Activated CD4-positive, alpha-beta T cell treated with anti-CD3 and anti-CD28 coated beads, Interleukin-2, amount 50 U/mL, for 1 hour (primary cell): ENCODE measurements around the gene CGREF1.

Experiments
- DNase-seq: peaks from one replicate; pipeline ENCODE4 v3.0.0-alpha.2; 2020

CGREF1 gene

DNA sequence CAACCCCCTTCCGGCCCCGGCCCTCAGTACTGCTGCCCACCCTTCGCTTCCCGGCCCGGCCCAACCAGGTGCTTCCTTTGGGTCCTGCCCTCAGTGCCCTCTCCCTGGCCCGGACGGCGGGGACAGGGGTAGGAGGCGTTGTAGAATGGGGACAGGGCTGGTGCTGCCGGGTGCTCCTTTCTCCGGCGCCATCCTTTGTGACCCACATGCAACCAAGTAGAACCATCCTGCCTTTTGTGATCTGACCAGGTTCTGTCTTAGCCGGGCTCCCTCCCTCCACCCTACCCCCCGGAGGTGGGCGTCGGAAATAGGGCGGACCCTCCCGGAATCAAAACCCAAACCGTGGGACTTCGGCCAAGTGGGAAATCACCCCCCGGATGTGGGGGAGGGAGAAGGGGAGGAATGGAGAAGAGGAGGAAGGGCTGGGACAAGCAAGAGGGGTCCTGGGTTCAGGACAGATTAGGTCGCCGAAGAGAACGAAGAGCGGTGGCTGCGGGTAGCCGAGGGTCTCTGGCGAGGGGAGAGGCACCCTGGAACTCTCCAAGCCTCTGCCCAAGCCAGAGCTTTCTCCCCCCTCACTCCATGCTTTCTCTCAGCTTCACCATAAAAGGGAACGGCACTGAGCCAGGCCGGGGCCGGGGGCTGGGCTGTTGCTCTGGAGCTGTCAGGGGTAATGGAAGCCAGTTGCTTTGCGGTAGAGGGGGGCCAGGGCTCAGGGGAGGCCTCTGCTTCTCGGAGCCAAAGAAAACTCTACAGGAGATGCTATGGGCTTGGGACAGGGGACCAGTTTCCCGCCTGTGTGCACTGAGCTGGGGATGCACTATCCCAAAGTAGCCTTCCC, 46.7 kb downstream of the CGREF1 start:
- DNase-seq, result peak; percentile 13

DNA sequence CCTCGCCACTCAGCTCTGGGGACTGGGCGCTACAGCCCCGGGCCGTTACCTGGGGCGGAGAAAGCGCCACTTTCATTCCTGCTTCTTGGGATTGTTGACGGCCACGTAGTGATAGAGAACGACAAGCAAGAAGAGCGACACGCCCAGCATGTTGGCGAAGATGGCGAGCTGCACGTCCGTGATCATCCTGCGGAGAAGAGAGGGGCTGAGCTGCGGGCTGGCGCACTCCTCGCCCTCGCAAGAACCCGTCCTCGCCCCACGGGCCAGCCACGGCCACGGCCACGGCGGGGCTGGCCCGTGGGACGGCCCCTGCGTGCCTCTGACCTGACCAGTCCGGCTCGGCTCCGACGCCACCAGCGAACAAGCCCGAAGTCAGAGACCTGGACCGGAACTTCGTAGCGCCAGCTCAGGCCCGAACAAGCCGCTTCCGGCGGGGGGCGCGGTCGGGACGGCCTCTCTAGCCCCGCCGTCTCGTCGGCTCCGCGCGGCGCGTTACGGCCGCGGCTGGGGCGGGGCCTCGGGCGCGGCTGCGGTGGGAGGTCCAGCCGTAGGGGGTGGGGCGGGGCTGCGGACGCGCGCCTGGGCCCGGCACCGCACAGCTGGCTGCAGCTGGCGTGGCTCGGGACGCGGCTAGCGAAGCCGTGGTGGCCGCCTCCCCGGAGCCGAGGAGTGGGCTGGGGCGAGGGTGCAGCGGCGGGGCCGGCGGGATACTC, 47.5 kb downstream of the CGREF1 start, which contains the start of gene OST4:
TSS of gene OST4 (minus strand) at position 378 of the 713 bp plus-strand sequence.
- peak; percentile 86 for DNase-seq

DNA sequence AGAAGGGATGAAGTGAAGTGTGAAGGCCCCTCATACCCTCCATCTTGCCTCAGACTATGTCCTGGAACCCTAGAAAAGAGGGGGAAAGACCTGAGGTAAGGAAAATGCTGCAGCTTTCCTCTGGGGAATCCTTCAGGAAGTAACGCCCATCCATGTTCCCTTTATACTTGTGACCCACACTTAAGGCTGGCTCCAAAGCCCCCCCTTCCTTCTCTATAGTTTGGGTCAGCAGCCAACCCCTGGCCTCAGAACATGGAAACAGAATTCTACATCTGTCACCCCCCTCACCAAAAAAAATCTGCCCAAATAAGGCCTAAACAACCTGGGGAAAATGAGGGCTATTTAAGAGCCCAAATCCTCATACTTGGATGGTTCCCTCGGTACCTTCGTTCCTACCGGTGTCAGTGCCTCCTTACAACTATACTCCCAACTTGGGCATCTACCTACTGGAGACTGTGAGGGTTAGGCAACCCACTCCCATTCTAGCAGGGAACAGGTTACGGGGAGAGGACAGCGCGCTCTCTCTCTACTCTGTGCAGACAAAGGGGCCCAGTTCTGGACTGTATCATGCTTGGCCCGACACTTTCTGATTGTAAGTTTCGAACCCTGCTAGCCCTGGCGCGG, 48.2 kb downstream of the CGREF1 start:
- DNase-seq, result no peak

DNA sequence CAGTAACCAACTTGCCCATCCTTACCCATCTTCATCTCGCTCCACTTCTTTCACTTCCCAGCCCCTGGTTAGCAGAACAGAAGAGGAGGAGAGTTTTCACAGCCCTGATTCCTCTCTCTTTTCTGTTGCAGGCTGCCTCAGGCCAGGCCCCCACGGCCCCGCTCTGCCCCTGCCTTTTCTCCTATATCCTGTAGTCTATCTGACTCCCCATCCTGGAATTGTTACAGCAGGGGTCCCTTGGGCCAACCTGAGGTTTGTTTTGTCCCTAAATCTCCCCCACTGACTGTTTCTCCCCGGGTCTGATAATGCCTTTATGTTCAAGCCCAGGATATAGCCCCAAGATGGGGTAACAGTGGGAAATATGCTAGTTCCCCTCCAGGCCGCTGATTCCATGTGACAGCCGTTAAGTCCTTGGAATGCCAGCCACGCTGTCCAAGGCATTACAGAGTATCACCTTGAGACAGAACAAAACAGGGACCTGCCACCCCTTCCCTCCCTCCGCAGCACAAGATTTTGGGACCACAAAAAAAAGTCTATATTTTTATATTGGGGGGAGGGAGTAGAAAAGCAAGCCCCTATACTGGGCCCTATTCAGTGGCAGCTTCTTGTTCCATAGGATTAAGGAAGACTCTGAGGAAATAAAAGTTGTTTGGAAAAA, 48.8 kb downstream of the CGREF1 start:
- no peak for DNase-seq

DNA sequence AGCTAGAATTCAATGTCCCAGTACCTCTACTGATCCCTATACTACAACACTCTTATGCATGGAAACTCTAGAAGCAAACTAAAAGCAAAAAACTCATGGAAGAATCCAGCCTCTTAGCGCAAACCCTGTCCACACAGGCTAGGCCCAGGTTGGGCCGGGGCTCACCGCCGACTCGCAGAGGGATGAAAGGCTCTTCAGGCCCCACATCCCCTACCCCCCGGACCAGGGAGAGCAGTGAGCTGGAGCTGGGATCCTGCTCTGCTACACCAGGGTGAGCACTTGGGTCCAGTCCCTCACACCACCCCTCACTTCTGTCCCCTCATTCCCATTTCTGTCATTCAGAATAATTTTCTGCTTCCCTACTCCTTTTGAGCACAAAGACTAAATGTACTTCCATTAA, 49.5 kb downstream of the CGREF1 start:
- no peak for DNase-seq

DNA sequence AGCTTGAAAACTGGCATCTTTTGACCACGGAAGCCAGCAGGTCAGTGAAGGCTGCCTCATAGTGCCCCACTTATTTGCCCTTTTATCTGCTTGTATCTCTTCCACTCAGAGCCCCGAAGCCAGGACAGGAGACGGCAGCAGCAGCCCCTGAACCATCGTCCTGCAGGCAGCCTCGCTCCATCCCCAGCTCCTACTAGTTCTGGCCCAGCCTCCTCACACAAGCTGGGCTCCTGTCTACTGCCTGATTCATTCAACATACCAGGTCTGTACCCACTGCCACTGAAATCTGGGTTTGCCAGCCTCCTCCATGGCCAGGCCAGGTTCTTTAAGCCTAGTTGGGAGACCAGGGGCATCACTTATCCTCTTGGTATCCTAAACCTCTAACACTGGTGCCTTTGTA, 51.5 kb downstream of the CGREF1 start:
- no peak for DNase-seq

DNA sequence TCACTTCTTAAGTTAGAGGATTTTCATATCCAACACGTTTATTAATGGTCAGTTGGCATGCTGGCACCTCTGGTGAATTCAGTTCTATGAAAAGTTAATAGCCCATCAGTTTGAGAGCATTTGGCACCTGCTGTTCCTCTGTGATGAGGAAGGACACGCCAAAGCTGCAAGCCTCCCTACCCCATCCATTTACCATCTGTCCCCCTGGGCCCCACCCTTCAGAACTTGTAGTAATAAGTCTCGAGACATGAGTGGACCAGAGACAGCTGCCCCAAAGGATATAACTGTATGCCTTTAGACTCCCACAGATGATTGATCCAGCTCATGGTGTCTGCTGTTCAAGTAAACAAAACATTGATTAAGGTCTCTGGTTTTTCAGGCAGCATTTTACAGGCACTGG, 53.8 kb downstream of the CGREF1 start:
- DNase-seq, result no peak

DNA sequence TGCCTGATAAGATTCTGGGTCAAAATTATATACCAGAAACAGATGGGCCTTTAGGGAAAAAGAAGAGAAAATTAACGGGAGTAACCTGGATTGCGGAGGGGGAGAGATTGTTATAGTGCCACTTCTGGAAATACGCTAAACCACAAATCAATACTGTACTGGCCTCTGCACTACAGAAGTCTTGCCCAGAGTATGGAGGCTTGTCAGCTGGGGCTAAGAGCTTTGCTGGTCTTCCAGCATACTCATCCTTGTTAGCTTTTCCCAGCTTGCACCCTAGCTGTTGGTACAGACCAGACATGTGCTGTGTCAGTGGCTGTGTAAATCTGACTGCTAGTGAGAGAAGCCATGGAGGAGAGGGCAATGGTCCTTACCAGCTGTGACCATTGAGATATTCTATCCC, 58.6 kb downstream of the CGREF1 start:
- no peak for DNase-seq

DNA sequence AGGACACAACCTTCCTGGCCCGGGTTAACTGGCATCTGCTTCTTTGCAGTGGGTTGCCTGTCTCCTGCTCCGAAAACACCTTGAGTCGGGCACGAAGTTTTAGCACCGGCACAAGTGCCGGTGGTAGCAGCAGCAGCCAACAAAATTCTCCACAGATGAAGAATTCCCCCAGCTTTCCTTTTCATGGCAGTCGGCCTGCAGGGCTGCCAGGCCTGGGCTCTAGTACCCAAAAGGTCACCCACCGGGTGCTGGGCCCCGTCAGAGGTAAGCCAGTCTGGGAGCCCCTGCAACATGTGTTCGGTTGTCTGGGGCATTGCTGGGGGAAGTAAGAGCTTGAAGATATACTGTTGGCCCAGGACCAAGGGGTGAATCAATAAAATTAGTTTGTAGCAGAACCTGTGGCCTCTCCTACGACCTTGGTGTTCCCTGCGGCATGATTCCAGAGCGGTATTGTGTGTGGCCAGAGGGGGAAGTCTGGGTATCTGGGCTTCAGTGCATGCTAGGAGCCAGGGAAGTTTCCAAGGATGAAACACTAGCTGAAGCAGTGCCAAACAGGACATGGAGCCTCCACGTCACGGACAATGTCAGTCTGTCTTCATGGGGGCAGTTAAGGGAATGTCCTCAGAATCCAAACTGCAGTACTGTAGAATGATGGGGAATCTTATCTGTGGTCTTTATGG, 59.6 kb downstream of the CGREF1 start:
- DNase-seq, result no peak

DNA sequence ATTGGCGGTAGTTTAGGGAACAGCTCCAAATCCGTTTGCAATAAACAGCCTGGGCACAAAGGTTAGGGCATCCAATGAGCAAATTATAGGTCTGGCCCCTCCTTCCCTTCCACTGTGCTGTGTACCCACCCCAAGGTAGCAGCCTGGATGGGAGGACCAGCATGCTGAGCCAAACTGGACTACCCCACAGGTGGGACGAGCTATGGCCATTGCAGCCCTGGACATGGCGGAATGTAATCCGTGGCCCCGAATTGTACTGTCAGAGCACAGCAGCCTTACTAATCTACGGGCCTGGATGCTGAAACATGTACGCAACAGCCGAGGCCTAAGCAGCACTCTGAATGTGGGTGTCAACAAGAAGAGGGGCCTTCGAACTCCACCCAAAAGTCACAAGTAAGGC, 60.7 kb downstream of the CGREF1 start:
- no peak for DNase-seq

DNA sequence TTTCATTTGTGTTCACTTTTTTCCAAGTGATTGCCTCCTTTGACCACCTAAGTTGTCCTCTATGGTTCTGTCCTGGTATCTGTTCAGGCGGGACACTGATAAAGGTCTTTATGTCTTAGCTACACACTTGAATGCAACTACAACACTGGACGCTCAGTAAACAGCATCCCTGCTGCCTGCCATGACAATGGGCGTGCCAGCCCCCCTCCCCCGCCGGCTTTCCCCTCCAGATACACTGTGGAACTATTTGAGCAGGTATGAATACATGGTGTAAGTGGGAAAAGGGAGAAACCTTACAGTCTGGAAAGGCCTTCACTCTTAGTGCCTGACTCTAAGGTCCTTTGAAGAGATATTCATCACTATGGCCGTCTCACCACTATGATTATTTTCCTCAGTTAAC, 61.7 kb downstream of the CGREF1 start:
- DNase-seq, result no peak

DNA sequence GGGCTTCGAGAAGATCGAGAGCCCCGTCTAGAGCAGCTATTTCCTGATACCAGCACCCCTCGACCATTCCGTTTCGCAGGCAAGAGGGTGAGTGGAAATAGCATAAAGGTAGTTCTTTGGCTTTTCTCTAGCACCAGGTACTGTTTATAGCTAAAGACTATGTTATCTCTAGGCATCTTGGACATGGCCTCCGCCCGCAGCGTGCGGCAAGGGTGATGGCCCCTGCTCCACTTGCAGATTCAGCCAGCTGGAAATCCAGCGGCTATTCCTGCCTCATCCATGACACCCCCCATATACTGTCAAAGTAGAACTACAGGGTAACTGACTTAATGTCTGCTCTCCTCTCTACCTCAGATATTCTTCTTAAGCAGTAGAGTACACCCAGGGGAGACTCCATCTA, 64.2 kb downstream of the CGREF1 start:
- DNase-seq, result no peak

DNA sequence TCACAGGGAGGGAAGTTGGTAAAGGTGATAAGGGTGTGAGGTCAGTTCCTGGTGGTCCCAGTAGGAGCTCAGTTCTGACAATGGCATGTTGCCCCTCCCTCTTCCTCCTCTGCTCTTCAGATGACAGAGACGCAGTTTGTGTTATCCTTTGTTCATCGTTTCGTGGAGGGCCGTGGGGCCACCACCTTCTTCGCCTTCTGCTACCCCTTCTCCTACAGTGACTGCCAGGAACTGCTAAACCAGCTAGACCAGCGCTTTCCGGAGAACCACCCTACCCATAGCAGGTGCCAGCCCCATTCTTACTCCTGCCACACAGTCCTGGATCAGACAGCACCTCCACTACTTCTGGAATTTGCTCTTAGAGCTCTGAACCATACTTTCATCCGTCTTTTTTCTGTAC, 65.2 kb downstream of the CGREF1 start:
- no peak for DNase-seq

DNA sequence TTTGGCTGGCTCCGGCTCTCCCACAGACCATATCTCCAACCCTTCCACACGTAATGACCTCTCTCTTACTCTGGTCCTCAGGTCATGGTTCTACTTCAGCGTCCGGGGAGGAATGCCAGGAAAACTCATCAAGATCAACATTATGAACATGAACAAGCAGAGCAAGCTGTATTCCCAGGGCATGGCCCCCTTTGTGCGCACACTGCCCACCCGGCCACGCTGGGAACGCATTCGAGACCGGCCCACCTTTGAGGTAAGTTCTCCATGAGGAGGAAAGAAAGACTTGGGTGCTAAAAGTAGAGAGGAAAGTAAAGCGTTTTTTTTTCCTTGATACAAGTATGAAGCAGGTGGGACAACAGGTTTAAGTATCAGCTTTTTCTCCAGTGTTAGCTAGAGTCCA, 65.6 kb downstream of the CGREF1 start:
- no peak for DNase-seq

DNA sequence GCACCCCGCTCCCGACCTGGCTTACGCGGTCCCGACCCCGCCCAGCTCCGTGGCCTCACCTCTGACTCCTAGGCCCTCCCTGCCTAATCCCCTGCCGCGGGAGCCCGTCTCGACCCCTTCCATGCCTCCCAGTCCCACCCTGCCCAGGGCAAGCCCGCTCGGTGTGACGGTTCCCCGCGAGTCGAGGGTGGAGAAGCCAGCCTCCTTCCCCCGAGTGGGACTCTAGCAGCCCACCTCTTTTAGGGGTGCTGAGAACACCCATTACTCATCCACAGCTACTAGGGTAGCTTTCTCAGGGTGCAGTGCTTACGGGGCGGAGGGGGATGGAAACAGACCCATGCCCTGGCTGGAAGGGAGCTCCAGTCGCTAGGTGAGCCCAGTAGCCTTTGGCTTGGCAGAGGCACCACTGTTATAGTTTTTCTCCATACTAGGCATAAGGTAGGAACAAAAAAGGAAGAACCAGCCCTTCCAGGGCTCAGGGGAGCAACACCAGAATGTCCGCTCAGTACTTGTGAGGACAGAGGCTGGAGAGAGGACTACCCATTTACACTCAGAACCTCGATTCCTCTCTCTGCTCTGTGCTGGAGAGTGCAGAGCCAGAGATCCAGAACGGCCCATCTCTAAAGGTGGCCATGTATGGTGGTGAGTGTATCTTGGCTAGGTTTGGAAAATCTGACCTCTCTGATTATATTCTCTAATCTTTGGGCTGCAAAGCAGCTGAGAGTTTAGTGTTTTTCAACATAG, 66.9 kb downstream of the CGREF1 start:
- no peak for DNase-seq

DNA sequence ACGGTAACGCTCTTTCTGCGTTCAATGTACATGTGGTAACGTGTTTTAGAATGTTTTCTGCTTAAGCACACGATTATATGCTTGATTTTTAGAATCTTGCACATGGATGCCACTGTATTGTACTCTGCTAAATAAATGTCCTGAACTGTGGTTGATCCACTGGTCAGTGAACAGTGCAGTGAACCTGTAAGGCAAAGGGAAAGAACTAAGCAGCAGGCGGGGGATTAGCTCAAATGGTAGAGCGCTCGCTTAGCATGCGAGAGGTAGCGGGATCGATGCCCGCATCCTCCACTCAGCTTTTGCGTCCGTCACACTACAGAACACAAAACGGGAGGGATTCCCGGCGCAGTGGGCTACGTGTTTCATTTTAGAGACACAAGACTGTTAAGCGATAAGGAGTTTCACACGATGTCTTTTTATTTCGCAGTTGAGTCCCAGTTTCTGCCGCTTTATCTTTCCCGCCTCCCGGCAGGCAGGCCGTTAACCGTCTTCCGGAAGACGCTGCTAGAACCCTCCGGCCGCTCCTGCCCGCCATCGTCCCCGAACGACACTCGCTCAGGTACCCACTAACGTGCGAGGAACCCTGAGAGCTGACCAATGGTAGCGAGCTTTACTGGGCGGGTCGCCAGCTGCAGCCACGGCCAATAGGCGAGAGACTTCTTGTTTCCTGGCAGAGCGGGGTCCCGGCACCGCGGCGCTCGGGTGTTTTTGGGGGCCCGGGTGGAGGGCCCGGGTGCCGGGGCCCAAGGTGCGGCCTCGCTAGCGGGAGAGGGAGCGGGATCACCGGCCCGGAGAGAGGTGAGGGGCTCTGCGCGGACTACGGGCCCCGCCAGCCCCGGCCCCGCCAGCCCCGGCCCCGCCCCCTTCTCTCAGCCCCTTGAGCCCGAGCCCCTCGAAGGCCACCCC, 67.7 kb downstream of the CGREF1 start, which contains the start of gene AGBL5:
TSS of gene AGBL5 (plus strand) at position 673 of the 906 bp plus-strand sequence. CDS start 1,291 bp downstream, outside the sequence.
- peak; percentile 96 for DNase-seq
